CD14-positive monocyte (primary cell): Measurements from ENCODE around the gene EPN3. TPM values are rescaled to one million over a fixed set of nuclear protein-coding genes. Genes with fewer than 3 reads are reported as not detected.

ENCODE experiments used
- DNase-seq, 3 donors: peaks; one replicate each; pipeline ENCODE4 v3.0.0-alpha.2; 2011 to 2022
- H2AFZ ChIP-seq: 2 replicates; pipeline ENCODE4 v1.6.0; 2012; ENCODE audit warnings: mild to moderate bottlenecking, low read depth, low read length, inconsistent platforms; ENCODE audit not compliant: insufficient read depth, poor library complexity, severe bottlenecking
- H3K27ac ChIP-seq, 2 donors: 1 replicate in 1 of 2; 2 replicates in 1 of 2; pipeline ENCODE4 v1.5.1; 2012 to 2013; ENCODE audit warnings: low read length in 2 of 2, control low read depth in 1 of 2, inconsistent platforms in 1 of 2, low read depth in 1 of 2, mild to moderate bottlenecking in 1 of 2
- H3K27me3 ChIP-seq, 2 donors: one replicate each; pipeline versions ENCODE4 v1.6.0 to v1.6.1; 2011 to 2013; ENCODE audit warnings: low read length in 2 of 2; ENCODE audit not compliant: control insufficient read depth in 2 of 2, insufficient read depth in 2 of 2
- H3K36me3 ChIP-seq, 2 donors: replicated peaks in 1 of 2; 1 replicate in 1 of 2; 2 replicates in 1 of 2; pipeline versions ENCODE4 v1.5.1 to v1.6.1; 2012 to 2013; ENCODE audit warnings: low read length in 2 of 2, control low read depth in 1 of 2, inconsistent platforms in 1 of 2, mild to moderate bottlenecking in 1 of 2; ENCODE audit not compliant: insufficient read depth in 2 of 2, control insufficient read depth in 1 of 2
- H3K4me1 ChIP-seq, 2 donors: 1 replicate in 1 of 2; 2 replicates in 1 of 2; pipeline versions ENCODE4 v1.5.1 to v1.6.1; 2012 to 2013; ENCODE audit warnings: low read length in 2 of 2, control low read depth in 1 of 2, inconsistent platforms in 1 of 2, mild to moderate bottlenecking in 1 of 2, moderate library complexity in 1 of 2; ENCODE audit not compliant: insufficient read depth in 2 of 2, control insufficient read depth in 1 of 2
- H3K4me2 ChIP-seq: replicated peaks from 2 replicates; pipeline ENCODE3; 2012; ENCODE audit warnings: low read length, moderate library complexity, mild to moderate bottlenecking; ENCODE audit not compliant: poor library complexity, severe bottlenecking; ENCODE audit errors: extremely low read depth
- H3K4me3 ChIP-seq, 3 experiments: fragments of 200-600 bp in 1 of 3; sonication (generic) in 1 of 3; replicated peaks in 1 of 3; 1 replicate in 2 of 3; 2 replicates in 1 of 3; pipeline ENCODE4 v1.5.1; 2011 to 2013; ENCODE audit warnings: low read length in 3 of 3, mild to moderate bottlenecking in 3 of 3, control low read depth in 2 of 3, low read depth in 2 of 3, inconsistent platforms in 1 of 3, moderate library complexity in 1 of 3
- H3K79me2 ChIP-seq: 2 replicates; pipeline ENCODE4 v1.6.0; 2012; ENCODE audit warnings: mild to moderate bottlenecking, control low read depth, inconsistent platforms, low read length, moderate library complexity; ENCODE audit not compliant: insufficient read depth
- H3K9ac ChIP-seq: 2 replicates; pipeline ENCODE4 v1.6.0; 2017; ENCODE audit warnings: low read length, mild to moderate bottlenecking; ENCODE audit not compliant: insufficient read depth, poor library complexity, severe bottlenecking
- H3K9me3 ChIP-seq, 2 donors: replicated peaks in 1 of 2; 1 replicate in 1 of 2; 2 replicates in 1 of 2; pipeline versions ENCODE4 v1.5.1 to v1.6.1; 2012 to 2013; ENCODE audit warnings: low read length in 2 of 2, control low read depth in 1 of 2; ENCODE audit not compliant: control insufficient read depth in 1 of 2, insufficient read depth in 1 of 2
- H4K20me1 ChIP-seq: 2 replicates; pipeline ENCODE4 v1.6.0; 2012; ENCODE audit warnings: mild to moderate bottlenecking, low read length, control low read depth, moderate library complexity; ENCODE audit not compliant: insufficient read depth
- H3K27ac Mint-ChIP-seq, 7 donors: one replicate each; pipeline ENCODE4 v1.8.0; 2020; ENCODE audit warnings: mild to moderate bottlenecking in 7 of 7, mixed read lengths in 7 of 7, moderate library complexity in 6 of 7, inconsistent platforms in 2 of 7
- H3K27me3 Mint-ChIP-seq, 3 donors: one replicate each; pipeline ENCODE4 v1.8.0; 2021 to 2022; ENCODE audit warnings: low read depth in 3 of 3, mild to moderate bottlenecking in 3 of 3, mixed read lengths in 3 of 3, moderate library complexity in 3 of 3, inconsistent platforms in 1 of 3
- H3K36me3 Mint-ChIP-seq, 2 donors: one replicate each; pipeline ENCODE4 v1.8.0; 2020; ENCODE audit warnings: mixed read lengths in 2 of 2, inconsistent platforms in 1 of 2, mild to moderate bottlenecking in 1 of 2
- H3K4me1 Mint-ChIP-seq: one replicate; pipeline ENCODE4 v1.8.0; 2020; ENCODE audit warnings: mild to moderate bottlenecking, mixed read lengths
- H3K4me3 Mint-ChIP-seq, 2 donors: one replicate each; pipeline ENCODE4 v1.8.0; 2020; ENCODE audit warnings: mild to moderate bottlenecking in 2 of 2, mixed read lengths in 2 of 2, moderate library complexity in 1 of 2
- H3K9me3 Mint-ChIP-seq, 7 donors: one replicate each; pipeline ENCODE4 v1.8.0; 2020 to 2022; ENCODE audit warnings: mixed read lengths in 7 of 7, mild to moderate bottlenecking in 6 of 7, moderate library complexity in 6 of 7, inconsistent platforms in 2 of 7
- CTCF ChIP-seq: fragments of 200-600 bp; IDR thresholded peaks from one replicate; pipeline ENCODE4 v1.8.0; 2022; ENCODE audit warnings: antibody characterized with exemption, mild to moderate bottlenecking
- WGBS: methylation state at CpG from one replicate; pipeline ENCODE4 v1.1.5; 2013; ENCODE audit warnings: missing lambda C conversion rate; ENCODE audit not compliant: insufficient coverage; 5-methylcytosine and 5-hydroxymethylcytosine counted together
- intact Hi-C, 2 donors: fragments of 100-400 bp; cut with micrococcal nuclease; formaldehyde crosslinking; loops; one replicate each; pipeline versions ENCODE4 v1.15.0 to v1.15.1; 2023
- polyA plus RNA-seq, 3 donors: library from polyadenylated mRNA; depleted of rRNA in 1 of 3; unstranded in 2 of 3; stranded (reverse) in 1 of 3; fragments of 300-500 nt in 2 of 3; fragments of >200 nt in 1 of 3; fragmentation: Illumina TruSeq in 2 of 3; gene quantifications; 1 replicate in 2 of 3; 2 replicates in 1 of 3; pipeline ENCODE4 v1.2.3, GENCODE V29; 2012 to 2021

Gene EPN3
- polyA plus RNA-seq, 3 donors = not detected

GRCh38 chr17:50547035-50547735 lies 14.7 kb downstream of the EPN3 start, which contains the start of gene SPATA20:
Gene SPATA20, plus strand, starts transcription at chr17:50547174. Its CDS starts 35 bp downstream, at chr17:50547209.
- intact Hi-C loops = loop anchor here (2.0 to 10.0 kb wide), 6 partner anchors 62 to 298 kb away; partner anchors contain the start of gene ANKRD40 (in 2 of the 2)

More at GRCh38 chr17:50547035-50547735, 14.7 kb downstream of the EPN3 start, which contains the start of gene SPATA20:
- Histone ChIP-seq H3K4me1 (peaks cover 23 to 28% of the 10 kb centered on the region in 2 donors), H3K4me3 (peak within 1 kb of the TSS; percentile 31 to 81 (median 46)), H3K9me3 (no peaks in the 10 kb centered on the region), H3K27me3 (no peaks in the 10 kb centered on the region), H3K79me2 (no peaks in the 10 kb centered on the region), H3K4me2 (peak within 1 kb of the TSS; percentile 82), H3K27ac (peak within 1 kb of the TSS in 1 of 2 donors; percentile 75), H3K36me3 (peaks cover 0 to 12% of the 10 kb centered on the region in 2 donors), H3K9ac (peak within 1 kb of the TSS; percentile 80), H2AFZ (peak within 1 kb of the TSS; percentile 91), H4K20me1 (no peaks in the 10 kb centered on the region)
- Mint-ChIP-seq H3K36me3 (peaks cover 0 to 7% of the 10 kb centered on the region in 2 donors), H3K27ac (peak within 1 kb of the TSS; percentile 49 to 80 (median 66)), H3K27me3 (peaks cover 9 to 15% (median 14%) of the 10 kb centered on the region in 3 donors), H3K4me1 (peaks cover 28% of the 10 kb centered on the region), H3K4me3 (peak within 1 kb of the TSS; percentile 73 to 86), H3K9me3 (no peaks in the 10 kb centered on the region)
- TF ChIP-seq CTCF = peak; percentile 98
- DNase-seq = peak; percentile 85 to 93 (median 91)
- 3% methylated on average over 42 of the region's 42 CpGs for WGBS
